ENCODE results near the gene PROK2.

PROK2 gene

DNA sequence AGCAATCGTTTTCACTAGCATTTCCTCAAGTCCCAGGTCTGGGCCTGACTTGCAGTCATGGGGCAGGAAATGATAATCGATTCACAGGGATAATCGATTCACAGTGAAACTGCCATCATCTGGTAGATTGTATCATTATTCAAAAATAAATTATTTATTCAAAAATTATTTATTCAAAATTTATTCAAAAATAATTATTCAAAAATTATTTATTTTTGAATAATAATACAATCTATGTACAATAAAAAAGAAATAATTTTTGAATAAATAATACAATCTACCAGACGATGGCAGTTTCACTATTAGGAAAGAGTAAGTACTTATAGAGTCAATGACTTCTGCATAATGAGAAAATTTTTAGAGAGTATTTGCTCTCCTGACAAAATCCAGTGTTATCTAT, 28.1 kb upstream of the PROK2 start:
- peaks cover 20% of the 10 kb centered on the region for H3K27me3 ChIP-seq (ENCODE audit: low read depth, low read length)
- H3K36me3 ChIP-seq (replicated peaks; ENCODE audit: low read depth, low read length) = no peaks in the 10 kb centered on the region
- no peak overlapping the region for H3K27ac ChIP-seq (ENCODE audit: low read length)
- no peak overlapping the region for H2AFZ ChIP-seq (ENCODE audit: low read depth, low read length)
- H3K4me3 ChIP-seq (ENCODE audit: low read length) = no peak overlapping the region
- H3K79me2 ChIP-seq (ENCODE audit: low read length) = no peaks in the 10 kb centered on the region
- no peaks in the 10 kb centered on the region for H3K4me1 ChIP-seq (ENCODE audit: low read length)
- no peak overlapping the region for H3K4me2 ChIP-seq (ENCODE audit: low read length)
- TF ChIP-seq, protein P1, sequence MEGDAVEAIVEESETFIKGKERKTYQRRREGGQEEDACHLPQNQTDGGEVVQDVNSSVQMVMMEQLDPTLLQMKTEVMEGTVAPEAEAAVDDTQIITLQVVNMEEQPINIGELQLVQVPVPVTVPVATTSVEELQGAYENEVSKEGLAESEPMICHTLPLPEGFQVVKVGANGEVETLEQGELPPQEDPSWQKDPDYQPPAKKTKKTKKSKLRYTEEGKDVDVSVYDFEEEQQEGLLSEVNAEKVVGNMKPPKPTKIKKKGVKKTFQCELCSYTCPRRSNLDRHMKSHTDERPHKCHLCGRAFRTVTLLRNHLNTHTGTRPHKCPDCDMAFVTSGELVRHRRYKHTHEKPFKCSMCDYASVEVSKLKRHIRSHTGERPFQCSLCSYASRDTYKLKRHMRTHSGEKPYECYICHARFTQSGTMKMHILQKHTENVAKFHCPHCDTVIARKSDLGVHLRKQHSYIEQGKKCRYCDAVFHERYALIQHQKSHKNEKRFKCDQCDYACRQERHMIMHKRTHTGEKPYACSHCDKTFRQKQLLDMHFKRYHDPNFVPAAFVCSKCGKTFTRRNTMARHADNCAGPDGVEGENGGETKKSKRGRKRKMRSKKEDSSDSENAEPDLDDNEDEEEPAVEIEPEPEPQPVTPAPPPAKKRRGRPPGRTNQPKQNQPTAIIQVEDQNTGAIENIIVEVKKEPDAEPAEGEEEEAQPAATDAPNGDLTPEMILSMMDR (IDR thresholded peaks at IDR 0.05; ENCODE audit: low read depth, low read length) = no peak
- no peak for TF ChIP-seq EZH2phosphoT487 (IDR thresholded peaks at IDR 0.05; ENCODE audit: low read depth)
- no peaks in the 10 kb centered on the region for H4K20me1 ChIP-seq (ENCODE audit: insufficient read depth, low read length)
- no peak overlapping the region for H3K9ac ChIP-seq (ENCODE audit: low read length)
- H3K9me3 ChIP-seq (ENCODE audit: insufficient read depth, low read length) = no peaks in the 10 kb centered on the region

DNA sequence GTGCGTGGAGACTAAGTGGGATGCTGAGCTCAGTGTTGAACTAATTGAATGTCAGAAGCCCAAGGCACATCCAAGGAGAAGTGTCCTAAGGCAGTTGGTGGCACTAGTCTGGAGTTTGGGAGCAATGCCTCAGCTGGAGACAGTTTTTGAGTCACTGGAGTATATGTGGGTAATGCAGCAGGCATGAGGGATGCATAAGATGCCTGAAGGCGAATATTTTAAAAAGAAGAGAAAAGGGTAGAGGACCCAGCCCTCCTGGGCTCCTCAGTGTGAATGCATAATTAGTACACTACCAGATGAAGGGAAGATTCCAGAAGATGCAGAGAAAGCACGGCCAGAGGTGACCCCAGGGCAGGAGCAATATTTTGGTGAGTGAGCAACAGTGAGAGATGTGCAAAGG, 25.1 kb upstream of the PROK2 start:
- Histone ChIP-seq H3K9me3 (ENCODE audit: insufficient read depth, low read length) (no peaks in the 10 kb centered on the region), H3K79me2 (ENCODE audit: low read length) (no peaks in the 10 kb centered on the region), H3K4me3 (ENCODE audit: low read length) (no peak overlapping the region), H3K4me1 (ENCODE audit: low read length) (peaks cover 6% of the 10 kb centered on the region), H3K9ac (ENCODE audit: low read length) (no peak overlapping the region), H3K27me3 (ENCODE audit: low read depth, low read length) (peaks cover 17% of the 10 kb centered on the region), H3K36me3 (replicated peaks; ENCODE audit: low read depth, low read length) (no peaks in the 10 kb centered on the region), H2AFZ (ENCODE audit: low read depth, low read length) (no peak overlapping the region), H3K4me2 (ENCODE audit: low read length) (no peak overlapping the region), H3K27ac (ENCODE audit: low read length) (no peak overlapping the region), H4K20me1 (ENCODE audit: insufficient read depth, low read length) (no peaks in the 10 kb centered on the region)
- TF ChIP-seq, protein P1 (IDR thresholded peaks at IDR 0.05; ENCODE audit: low read depth, low read length) = no peak
- TF ChIP-seq EZH2phosphoT487 (IDR thresholded peaks at IDR 0.05; ENCODE audit: low read depth) = no peak

DNA sequence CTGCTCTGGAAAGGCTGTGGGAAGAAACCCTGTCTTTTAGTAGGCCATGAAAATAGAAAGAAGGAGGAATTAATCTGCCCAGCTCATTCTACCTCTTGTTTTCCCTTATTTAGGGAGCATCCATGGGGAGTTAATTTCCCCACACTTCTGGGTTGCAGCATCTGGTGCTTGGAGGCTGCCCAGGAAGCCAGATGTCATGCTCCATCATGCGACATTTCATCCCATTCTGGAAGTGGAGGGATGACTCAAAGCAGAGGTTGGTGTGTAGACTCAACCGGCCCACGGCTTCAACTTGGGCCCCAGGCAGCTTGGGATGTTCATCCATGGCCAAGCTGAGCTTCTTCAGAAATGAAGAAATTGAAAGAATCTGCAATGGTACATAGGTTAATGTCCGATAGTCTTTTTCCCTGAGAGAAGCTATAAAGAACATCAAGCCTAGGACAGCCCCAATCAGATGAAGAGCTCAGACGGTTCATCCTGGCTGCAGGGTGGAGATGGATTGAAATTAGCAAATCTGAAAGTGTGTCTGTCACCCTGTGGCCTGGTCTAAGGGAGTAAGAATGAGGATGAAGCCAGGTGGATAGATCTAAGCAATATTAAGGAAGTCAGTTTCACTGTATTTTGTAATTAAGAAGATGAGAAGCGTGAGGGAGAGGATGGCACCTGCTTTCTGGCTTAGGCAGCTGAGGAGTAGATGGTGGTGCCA, 24.5 kb upstream of the PROK2 start:
- TF ChIP-seq, protein P1 (IDR thresholded peaks at IDR 0.05; ENCODE audit: low read depth, low read length) = no peak
- no peak for TF ChIP-seq EZH2phosphoT487 (IDR thresholded peaks at IDR 0.05; ENCODE audit: low read depth)
- Histone ChIP-seq H4K20me1 (ENCODE audit: insufficient read depth, low read length) (no peaks in the 10 kb centered on the region), H3K27me3 (ENCODE audit: low read depth, low read length) (peaks cover 11% of the 10 kb centered on the region), H3K79me2 (ENCODE audit: low read length) (no peaks in the 10 kb centered on the region), H3K4me2 (ENCODE audit: low read length) (no peak overlapping the region), H3K4me1 (ENCODE audit: low read length) (peaks cover 8% of the 10 kb centered on the region), H3K27ac (ENCODE audit: low read length) (no peak overlapping the region), H3K9ac (ENCODE audit: low read length) (no peak overlapping the region), H3K9me3 (ENCODE audit: insufficient read depth, low read length) (no peaks in the 10 kb centered on the region), H3K4me3 (ENCODE audit: low read length) (no peak overlapping the region), H3K36me3 (replicated peaks; ENCODE audit: low read depth, low read length) (no peaks in the 10 kb centered on the region), H2AFZ (ENCODE audit: low read depth, low read length) (no peak overlapping the region)

DNA sequence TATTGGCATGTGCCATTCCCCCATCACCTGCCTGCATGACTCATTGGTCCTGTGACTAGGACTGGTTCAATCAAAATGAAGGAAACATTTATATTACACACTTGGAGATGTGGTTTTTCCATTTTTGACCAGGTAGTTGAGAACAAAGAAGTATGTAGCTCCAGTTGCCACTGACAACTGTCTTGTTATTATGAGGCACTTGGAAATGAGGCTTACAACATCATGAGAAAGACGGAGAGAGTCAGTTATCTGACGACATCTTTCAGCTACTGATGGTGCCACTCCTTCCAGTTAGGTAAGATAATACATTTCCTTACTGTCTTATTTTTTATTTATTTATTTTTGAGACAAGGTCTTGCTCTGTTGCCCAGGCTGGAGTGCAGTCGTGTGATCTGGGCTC, 21.8 kb upstream of the PROK2 start:
- H3K36me3 ChIP-seq (replicated peaks; ENCODE audit: low read depth, low read length) = no peaks in the 10 kb centered on the region

More for the DNA sequence above, 21.8 kb upstream of the PROK2 start:
- H3K4me2 ChIP-seq (ENCODE audit: low read length) = no peak overlapping the region
- H3K79me2 ChIP-seq (ENCODE audit: low read length) = no peaks in the 10 kb centered on the region
- TF ChIP-seq, protein P1 (IDR thresholded peaks at IDR 0.05; ENCODE audit: low read depth, low read length) = no peak
- TF ChIP-seq EZH2phosphoT487 (IDR thresholded peaks at IDR 0.05; ENCODE audit: low read depth) = no peak
- H3K9me3 ChIP-seq (ENCODE audit: insufficient read depth, low read length) = no peaks in the 10 kb centered on the region
- H3K9ac ChIP-seq (ENCODE audit: low read length) = no peak overlapping the region
- H3K4me1 ChIP-seq (ENCODE audit: low read length) = peaks cover 8% of the 10 kb centered on the region
- peaks cover 12% of the 10 kb centered on the region for H3K27me3 ChIP-seq (ENCODE audit: low read depth, low read length)
- H4K20me1 ChIP-seq (ENCODE audit: insufficient read depth, low read length) = no peaks in the 10 kb centered on the region
- H2AFZ ChIP-seq (ENCODE audit: low read depth, low read length) = no peak overlapping the region
- no peak overlapping the region for H3K27ac ChIP-seq (ENCODE audit: low read length)
- no peak overlapping the region for H3K4me3 ChIP-seq (ENCODE audit: low read length)

All from OCI-LY3 (cell line).